Activated CD4-positive, alpha-beta T cell treated with anti-CD3 and anti-CD28 coated beads, Interleukin-2, amount 10 ng/mL, durations not matched to agents 24 days and 14 days (primary cell): Measurements from ENCODE around the gene MED27. TPM values are rescaled to one million over a fixed set of nuclear protein-coding genes. Genes with fewer than 3 reads are reported as not detected.

ENCODE experiments used
- DNase-seq: peaks from one replicate; pipeline ENCODE4 v3.0.0; 2022
- H3K27ac Mint-ChIP-seq: one replicate; pipeline ENCODE4 v1.8.0; 2022; ENCODE audit warnings: mild to moderate bottlenecking, mixed read lengths
- H3K27me3 Mint-ChIP-seq: one replicate; pipeline ENCODE4 v1.8.0; 2022; ENCODE audit warnings: mixed read lengths
- H3K36me3 Mint-ChIP-seq: one replicate; pipeline ENCODE4 v1.8.0; 2022; ENCODE audit warnings: low read depth, mild to moderate bottlenecking, mixed read lengths
- H3K4me1 Mint-ChIP-seq: one replicate; pipeline ENCODE4 v1.8.0; 2021; ENCODE audit warnings: mixed read lengths
- H3K4me3 Mint-ChIP-seq: one replicate; pipeline ENCODE4 v1.8.0; 2022; ENCODE audit warnings: mild to moderate bottlenecking, moderate library complexity, mixed read lengths
- H3K9me3 Mint-ChIP-seq: one replicate; pipeline ENCODE4 v1.8.0; 2021; ENCODE audit warnings: mixed read lengths
- intact Hi-C: fragments of 100-400 bp; cut with micrococcal nuclease; formaldehyde crosslinking; loops from one replicate; pipeline ENCODE4 v1.15.1; 2023
- total RNA-seq: library from RNA; stranded (reverse); gene quantifications from 2 replicates; pipeline ENCODE4 v1.2.3, GENCODE V29; 2022

The MED27 gene
- total RNA-seq, 1 donor from 2014 or later = 41.8 TPM

DNA sequence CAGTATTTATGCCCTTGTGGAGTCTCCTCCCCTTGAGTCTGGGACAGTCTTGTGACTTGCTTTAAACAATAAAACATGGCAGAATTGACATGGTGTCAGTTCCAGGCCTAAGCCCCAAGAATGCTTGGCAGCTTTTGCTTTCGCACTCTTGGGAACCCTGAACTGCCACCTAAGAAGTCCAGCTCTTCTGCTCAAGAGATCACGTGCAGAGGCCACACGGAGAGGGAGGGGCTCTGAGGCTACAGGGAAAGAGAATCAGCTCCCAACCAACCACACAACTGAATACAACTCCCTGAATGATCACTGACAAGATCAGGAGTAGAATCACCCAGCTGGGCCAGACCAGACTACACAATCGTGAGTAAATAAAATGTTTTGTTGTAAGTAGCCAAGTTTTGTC, 97.6 kb downstream of the MED27 start:
- H3K27ac Mint-ChIP-seq = no peak overlapping the region
- intact Hi-C loops = no loop called here
- no peaks in the 10 kb centered on the region for H3K36me3 Mint-ChIP-seq
- no peaks in the 10 kb centered on the region for H3K9me3 Mint-ChIP-seq
- no peaks in the 10 kb centered on the region for H3K27me3 Mint-ChIP-seq
- no peak for DNase-seq
- no peak overlapping the region for H3K4me3 Mint-ChIP-seq
- peaks cover 7% of the 10 kb centered on the region for H3K4me1 Mint-ChIP-seq

- Mint-ChIP-seq H3K36me3 (no peaks in the 10 kb centered on the region), H3K4me1 (peaks cover 6% of the 10 kb centered on the region), H3K27me3 (no peaks in the 10 kb centered on the region), H3K27ac (no peak overlapping the region), H3K9me3 (no peaks in the 10 kb centered on the region), H3K4me3 (no peak overlapping the region)
- intact Hi-C loops = no loop called here
- no peak for DNase-seq
These were observed 98.4 kb downstream of the MED27 start for GRCh38 chr9:131981116-131981776.

DNA sequence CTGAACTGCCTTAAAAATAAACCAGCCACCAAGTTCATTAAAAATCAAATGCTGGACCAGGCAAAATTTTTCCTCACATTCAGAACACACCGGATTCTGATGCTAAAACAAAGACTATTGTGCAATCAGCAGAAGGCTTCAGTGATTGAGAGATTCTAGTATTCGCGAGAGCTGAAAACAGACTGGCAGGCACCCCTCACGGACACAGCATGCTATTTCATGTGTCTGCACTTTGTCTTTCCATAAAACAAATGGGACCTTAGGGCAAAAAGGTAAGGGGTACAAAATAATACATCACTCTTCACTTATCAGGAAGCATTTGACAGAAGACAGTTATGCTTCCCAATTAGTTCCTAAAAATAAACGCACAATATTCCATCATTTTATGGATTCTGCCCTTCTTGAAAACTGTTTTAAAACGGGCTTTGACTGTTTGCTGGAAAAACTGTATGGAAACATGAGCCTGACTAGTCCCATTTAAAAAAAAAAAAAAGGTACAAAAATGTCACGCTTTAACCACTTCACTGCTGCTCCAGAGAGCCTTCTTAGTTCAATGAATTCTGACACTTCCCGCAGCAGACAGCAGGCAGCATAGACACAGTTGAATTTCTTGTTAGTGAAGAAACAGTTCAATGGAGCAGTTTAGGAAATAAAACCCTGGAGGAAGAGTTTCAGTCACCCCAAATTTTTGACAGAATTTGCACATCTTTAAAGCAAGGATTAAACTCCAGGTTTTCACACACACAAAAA, 99.2 kb downstream of the MED27 start:
- no peak overlapping the region for H3K4me3 Mint-ChIP-seq
- H3K36me3 Mint-ChIP-seq = no peaks in the 10 kb centered on the region
- intact Hi-C loops = no loop called here
- peaks cover 6% of the 10 kb centered on the region for H3K4me1 Mint-ChIP-seq
- H3K27ac Mint-ChIP-seq = no peak overlapping the region
- no peaks in the 10 kb centered on the region for H3K9me3 Mint-ChIP-seq
- no peaks in the 10 kb centered on the region for H3K27me3 Mint-ChIP-seq
- no peak for DNase-seq

DNA sequence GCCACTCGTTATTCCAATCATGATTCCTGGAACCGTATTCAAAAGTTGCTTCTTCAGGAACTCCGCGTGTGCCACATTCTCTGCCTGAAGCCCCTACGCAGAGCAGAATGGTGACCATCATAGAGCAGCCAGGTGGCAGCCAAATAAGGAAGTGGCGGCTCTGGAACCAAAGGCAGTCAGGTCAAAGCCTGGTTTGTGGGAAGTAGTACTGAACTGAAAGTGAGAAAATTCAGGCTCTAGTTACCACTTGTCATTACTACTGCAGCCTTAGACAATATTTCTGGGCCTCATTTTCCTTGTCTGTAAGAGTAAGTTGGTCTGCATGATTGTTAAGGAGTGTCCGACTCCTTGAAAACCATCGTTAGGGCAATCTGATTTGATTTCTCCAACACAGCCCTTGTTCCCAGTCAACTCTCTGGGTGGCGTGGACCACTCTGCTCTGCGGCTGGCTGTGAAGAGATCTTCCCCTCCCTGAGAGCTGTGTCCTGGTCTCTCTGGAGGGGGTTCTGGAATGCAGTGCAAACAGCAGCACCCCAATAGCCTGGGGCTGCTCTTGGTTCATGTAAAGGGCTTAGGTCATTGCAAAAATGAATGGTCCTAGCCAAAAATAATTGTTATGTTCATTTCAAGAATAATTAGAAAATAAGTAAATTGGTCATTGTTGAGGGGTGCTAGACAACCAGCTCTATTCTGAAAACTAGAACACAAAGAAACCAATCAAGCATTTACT, 102.4 kb downstream of the MED27 start:
- intact Hi-C loops = no loop called here
- peaks cover 2% of the 10 kb centered on the region for H3K36me3 Mint-ChIP-seq
- H3K4me1 Mint-ChIP-seq = no peaks in the 10 kb centered on the region
- H3K27ac Mint-ChIP-seq = no peak overlapping the region
- no peaks in the 10 kb centered on the region for H3K9me3 Mint-ChIP-seq
- no peak for DNase-seq
- no peak overlapping the region for H3K4me3 Mint-ChIP-seq
- no peaks in the 10 kb centered on the region for H3K27me3 Mint-ChIP-seq

GRCh38 chr9:131976157-131977108, 103.2 kb downstream of the MED27 start:
- no peaks in the 10 kb centered on the region for H3K27me3 Mint-ChIP-seq
- no peak for DNase-seq
- H3K4me1 Mint-ChIP-seq = no peaks in the 10 kb centered on the region
- no peak overlapping the region for H3K4me3 Mint-ChIP-seq
- H3K27ac Mint-ChIP-seq = no peak overlapping the region
- H3K36me3 Mint-ChIP-seq = peaks cover 2% of the 10 kb centered on the region
- intact Hi-C loops = no loop called here
- no peaks in the 10 kb centered on the region for H3K9me3 Mint-ChIP-seq

DNA sequence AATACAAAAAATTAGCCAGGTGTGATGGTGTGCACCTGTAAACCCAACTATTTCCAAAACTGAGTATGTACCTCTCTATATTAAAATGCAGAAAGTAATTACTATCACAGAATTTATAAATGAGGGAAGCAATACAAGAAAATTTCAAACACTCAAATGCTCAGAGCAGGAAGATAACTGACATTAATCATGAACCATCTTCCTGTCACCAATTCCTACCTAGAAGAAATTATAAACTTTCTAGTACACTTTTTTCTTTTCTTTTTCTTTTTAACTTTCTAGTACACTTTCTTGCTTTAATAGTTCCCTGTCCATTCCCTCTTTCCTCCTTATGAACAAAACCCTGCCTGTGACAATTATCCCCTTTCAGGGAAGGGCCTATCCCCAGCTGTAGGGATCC, 106.8 kb downstream of the MED27 start:
- intact Hi-C loops = no loop called here
- Mint-ChIP-seq H3K27ac (no peak overlapping the region), H3K4me1 (no peaks in the 10 kb centered on the region), H3K9me3 (no peaks in the 10 kb centered on the region), H3K27me3 (no peaks in the 10 kb centered on the region), H3K4me3 (no peak overlapping the region), H3K36me3 (peaks cover 2% of the 10 kb centered on the region)
- no peak for DNase-seq

DNA sequence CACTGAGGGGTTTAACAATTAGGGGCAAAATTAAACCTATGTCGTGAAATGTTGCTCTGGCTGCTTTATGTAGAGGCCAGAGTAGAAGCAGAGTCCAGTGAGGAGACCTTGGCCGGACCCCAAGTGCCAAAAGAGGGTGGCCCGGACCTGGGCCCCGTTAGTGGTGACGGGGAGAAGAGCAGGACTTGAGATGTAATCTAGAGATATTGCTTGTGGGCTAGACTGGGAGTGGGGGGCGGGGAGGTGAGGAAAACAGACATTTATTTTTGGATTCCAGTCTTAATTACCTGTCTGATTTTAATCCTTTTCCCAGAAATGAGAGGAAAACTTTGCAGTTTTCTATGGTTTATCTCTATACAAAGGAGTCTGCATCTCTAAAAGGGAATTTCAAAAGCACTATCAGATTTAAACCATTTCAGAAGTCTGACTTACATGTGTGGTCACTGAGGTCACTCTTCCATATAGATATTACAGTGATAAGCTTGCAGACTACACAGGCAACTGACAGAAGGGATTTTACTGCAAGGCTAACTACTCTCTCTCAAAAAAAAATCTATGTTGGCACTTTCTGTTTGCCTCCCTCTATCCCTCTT, 108.1 kb downstream of the MED27 start:
- no peak for DNase-seq
- Mint-ChIP-seq H3K9me3 (no peaks in the 10 kb centered on the region), H3K36me3 (peaks cover 2% of the 10 kb centered on the region), H3K27ac (no peak overlapping the region), H3K4me3 (no peak overlapping the region), H3K27me3 (no peaks in the 10 kb centered on the region), H3K4me1 (no peaks in the 10 kb centered on the region)
- intact Hi-C loops = no loop called here

DNA sequence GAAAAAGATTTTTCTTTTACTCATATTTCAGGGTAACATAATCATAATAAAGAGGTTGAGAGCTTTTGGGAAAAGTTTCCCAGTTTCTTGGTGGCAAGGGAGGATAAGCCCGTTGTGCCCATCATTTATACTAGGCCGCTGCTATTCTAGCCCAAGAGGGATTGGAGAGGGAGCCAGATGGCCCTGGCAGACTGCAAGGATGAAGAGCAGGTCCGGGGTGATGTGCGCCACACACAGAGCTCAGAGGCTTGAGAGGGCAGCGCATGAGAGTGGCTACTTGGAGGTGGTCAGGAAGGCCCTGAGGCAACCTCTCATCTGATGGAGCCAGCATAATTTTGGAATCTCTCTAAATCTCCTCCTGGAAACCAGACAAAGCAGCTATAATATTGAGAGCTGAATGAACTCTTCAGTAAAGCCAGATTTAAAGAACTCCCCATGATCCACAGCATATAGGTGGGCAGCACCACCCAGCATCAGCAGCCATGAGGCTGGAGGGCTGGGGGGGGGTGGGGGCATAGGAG, 110.1 kb downstream of the MED27 start:
- Mint-ChIP-seq H3K27me3 (no peaks in the 10 kb centered on the region), H3K36me3 (peaks cover 2% of the 10 kb centered on the region), H3K27ac (no peak overlapping the region), H3K4me1 (peaks cover 1% of the 10 kb centered on the region), H3K9me3 (no peaks in the 10 kb centered on the region), H3K4me3 (no peak overlapping the region)
- intact Hi-C loops = no loop called here
- no peak for DNase-seq

- Mint-ChIP-seq H3K27ac (no peak overlapping the region), H3K27me3 (no peaks in the 10 kb centered on the region), H3K9me3 (peaks cover 3% of the 10 kb centered on the region), H3K4me1 (peaks cover 1% of the 10 kb centered on the region), H3K36me3 (peaks cover 6% of the 10 kb centered on the region), H3K4me3 (no peak overlapping the region)
- intact Hi-C loops = no loop called here
- no peak for DNase-seq
These were observed 111.0 kb downstream of the MED27 start for GRCh38 chr9:131968632-131969031.

- no peak for DNase-seq
- intact Hi-C loops = no loop called here
- peaks cover 3% of the 10 kb centered on the region for H3K9me3 Mint-ChIP-seq
- H3K4me3 Mint-ChIP-seq = no peak overlapping the region
- no peaks in the 10 kb centered on the region for H3K27me3 Mint-ChIP-seq
- peaks cover 4% of the 10 kb centered on the region for H3K36me3 Mint-ChIP-seq
- H3K27ac Mint-ChIP-seq = no peak overlapping the region
- H3K4me1 Mint-ChIP-seq = peaks cover 1% of the 10 kb centered on the region
These were observed 113.8 kb downstream of the MED27 start for GRCh38 chr9:131965841-131966240.

DNA sequence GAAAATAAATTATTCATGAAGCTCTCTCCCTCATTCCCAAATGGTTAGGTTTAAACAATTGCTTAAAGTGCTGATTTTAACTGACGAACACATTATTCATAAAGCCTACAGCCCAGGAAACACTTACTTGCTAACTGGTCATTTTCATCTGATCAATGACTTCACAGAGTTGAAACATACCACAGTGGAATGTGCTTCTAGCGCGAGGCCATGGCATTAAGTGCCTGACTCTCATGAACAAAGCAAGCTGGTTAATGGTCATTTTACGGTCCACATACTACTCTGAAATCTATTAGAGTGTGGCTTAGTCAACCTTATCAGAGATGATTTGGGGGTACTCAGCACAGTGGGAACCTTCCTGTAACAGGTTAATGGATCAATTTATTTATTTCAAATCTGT, 114.6 kb downstream of the MED27 start:
- H3K27me3 Mint-ChIP-seq = no peaks in the 10 kb centered on the region
- no peak overlapping the region for H3K4me3 Mint-ChIP-seq
- no peak overlapping the region for H3K27ac Mint-ChIP-seq
- H3K9me3 Mint-ChIP-seq = peaks cover 3% of the 10 kb centered on the region
- DNase-seq = no peak
- peaks cover 1% of the 10 kb centered on the region for H3K4me1 Mint-ChIP-seq
- intact Hi-C loops = no loop called here
- H3K36me3 Mint-ChIP-seq = peaks cover 4% of the 10 kb centered on the region

DNA sequence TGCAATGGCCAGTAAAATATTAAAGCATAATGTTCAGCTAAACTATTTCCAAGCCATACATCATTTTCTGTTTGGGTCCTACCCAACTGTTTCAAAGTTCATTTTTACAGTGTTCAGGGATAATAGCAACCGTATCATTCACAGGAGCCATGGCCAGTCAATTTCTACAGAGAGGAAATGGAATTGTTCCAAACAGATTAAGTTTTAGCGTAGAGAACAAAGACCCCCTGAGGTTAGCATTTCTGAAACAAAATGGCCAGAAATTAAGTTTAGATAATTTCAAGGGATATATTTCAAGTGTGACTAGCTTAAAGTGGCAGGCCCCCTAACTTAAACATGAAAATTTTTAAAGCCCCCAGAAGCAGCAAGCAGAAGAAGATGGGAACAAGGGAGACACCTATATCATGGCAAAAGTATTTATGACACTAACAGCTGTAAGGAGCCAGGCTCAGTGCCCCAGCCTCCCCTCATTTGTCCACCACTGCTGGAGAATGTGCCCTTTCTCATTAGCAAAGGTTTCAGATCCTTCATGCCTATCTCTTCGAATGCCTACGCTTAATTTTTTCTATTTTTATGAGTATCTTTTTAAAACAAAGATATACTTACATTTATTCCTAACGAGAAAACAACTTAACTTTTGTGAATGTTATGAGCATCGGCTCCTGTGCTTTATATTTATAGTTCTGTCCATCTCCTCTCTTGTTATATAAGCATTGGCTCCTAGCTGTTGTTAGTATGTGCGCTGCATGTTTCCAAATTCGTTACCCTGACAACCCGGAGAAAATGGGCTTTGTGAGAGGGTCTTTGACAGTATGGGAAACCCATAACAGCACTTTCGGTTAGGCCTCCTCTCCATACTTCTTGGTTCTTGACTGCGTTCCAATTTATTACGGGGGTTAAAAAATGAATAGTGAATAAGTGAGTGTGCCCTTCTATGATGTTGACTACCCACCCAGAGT, 116.3 kb downstream of the MED27 start:
- no peak overlapping the region for H3K4me3 Mint-ChIP-seq
- no peak overlapping the region for H3K27ac Mint-ChIP-seq
- DNase-seq = no peak
- no peaks in the 10 kb centered on the region for H3K27me3 Mint-ChIP-seq
- H3K36me3 Mint-ChIP-seq = peaks cover 4% of the 10 kb centered on the region
- peaks cover 1% of the 10 kb centered on the region for H3K4me1 Mint-ChIP-seq
- H3K9me3 Mint-ChIP-seq = peaks cover 3% of the 10 kb centered on the region
- intact Hi-C loops = no loop called here
